Ascending aorta (tissue), 2 donors: Measurements from ENCODE around the gene SLITRK3. TPM values are rescaled to one million over a fixed set of nuclear protein-coding genes. Genes with fewer than 3 reads are reported as not detected.

Source experiments
- DNase-seq, 2 donors: peaks; one replicate each; pipeline ENCODE4 v3.0.0-alpha.2; 2019; ENCODE audit warnings: low spot score in 2 of 2
- H3K27ac ChIP-seq, 2 donors: fragments of 200-600 bp; sonication (generic); one replicate each; pipeline ENCODE4 v1.5.1; 2016 to 2017; ENCODE audit warnings: mild to moderate bottlenecking in 1 of 2
- H3K27me3 ChIP-seq: fragments of 200-600 bp; sonication (generic); one replicate; pipeline ENCODE4 v1.5.1; 2017
- H3K36me3 ChIP-seq, 2 donors: fragments of 200-600 bp; sonication (generic); one replicate each; pipeline ENCODE4 v1.5.1; 2016
- H3K4me1 ChIP-seq, 2 donors: fragments of 200-600 bp; sonication (generic); one replicate each; pipeline ENCODE4 v1.5.1; 2016 to 2017; ENCODE audit warnings: mild to moderate bottlenecking in 1 of 2
- H3K4me3 ChIP-seq, 2 donors: fragments of 200-600 bp; sonication (generic); one replicate each; pipeline ENCODE4 v1.5.1; 2016 to 2017; ENCODE audit warnings: mild to moderate bottlenecking in 1 of 2
- H3K9me3 ChIP-seq, 2 donors: fragments of 200-600 bp; sonication (generic); one replicate each; pipeline ENCODE4 v1.5.1; 2016
- intact Hi-C: fragments of 100-400 bp; cut with DNase I; formaldehyde crosslinking; loops from one replicate; pipeline ENCODE4 v1.15.1; 2023
- total RNA-seq: library from RNA; depleted of rRNA; stranded (reverse); fragments of >200 nt; gene quantifications from one replicate; pipeline ENCODE4 v1.1.0, GENCODE V29; 2016
- TF ChIP-seq, protein P1 (sequence below), 3 experiments: fragments of 200-600 bp in 2 of 3; fragments of 450-650 bp in 1 of 3; sonication (generic) in 2 of 3; IDR thresholded peaks; one replicate each; pipeline ENCODE4 v1.5.1; 2016 to 2019; ENCODE audit warnings: antibody characterized with exemption in 3 of 3, mild to moderate bottlenecking in 1 of 3, moderate library complexity in 1 of 3

SLITRK3 gene
- total RNA-seq, 1 donor from 2014 or later: not detected

DNA sequence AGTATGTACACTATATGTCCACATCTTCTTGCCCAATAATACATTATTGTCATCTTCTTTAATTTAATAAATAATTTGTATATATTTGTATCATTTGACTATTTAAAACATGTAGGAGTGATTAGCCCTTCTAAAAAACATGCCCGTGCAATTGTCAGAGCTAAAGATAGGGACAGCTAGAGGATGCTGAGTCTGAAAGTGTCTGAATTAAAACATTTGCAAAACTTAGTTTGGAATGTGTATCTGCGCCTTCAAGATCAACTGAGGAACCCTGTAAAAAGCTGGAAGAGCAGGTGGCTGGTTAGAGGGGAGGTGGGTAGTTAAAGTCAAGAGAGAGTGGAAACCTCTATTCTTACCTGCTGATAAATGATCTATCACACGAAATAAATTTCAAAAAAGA lies 4.7 kb downstream of the SLITRK3 start:
- no peak for DNase-seq
- no peak overlapping the region for H3K27ac ChIP-seq
- H3K9me3 ChIP-seq: no peaks in the 10 kb centered on the region
- intact Hi-C loops: no loop called here
- H3K4me1 ChIP-seq: peaks cover 2 to 10% of the 10 kb centered on the region in 2 donors
- peaks cover 3% of the 10 kb centered on the region for H3K27me3 ChIP-seq
- H3K36me3 ChIP-seq: no peaks in the 10 kb centered on the region
- H3K4me3 ChIP-seq: no peak overlapping the region
- TF ChIP-seq, protein P1, sequence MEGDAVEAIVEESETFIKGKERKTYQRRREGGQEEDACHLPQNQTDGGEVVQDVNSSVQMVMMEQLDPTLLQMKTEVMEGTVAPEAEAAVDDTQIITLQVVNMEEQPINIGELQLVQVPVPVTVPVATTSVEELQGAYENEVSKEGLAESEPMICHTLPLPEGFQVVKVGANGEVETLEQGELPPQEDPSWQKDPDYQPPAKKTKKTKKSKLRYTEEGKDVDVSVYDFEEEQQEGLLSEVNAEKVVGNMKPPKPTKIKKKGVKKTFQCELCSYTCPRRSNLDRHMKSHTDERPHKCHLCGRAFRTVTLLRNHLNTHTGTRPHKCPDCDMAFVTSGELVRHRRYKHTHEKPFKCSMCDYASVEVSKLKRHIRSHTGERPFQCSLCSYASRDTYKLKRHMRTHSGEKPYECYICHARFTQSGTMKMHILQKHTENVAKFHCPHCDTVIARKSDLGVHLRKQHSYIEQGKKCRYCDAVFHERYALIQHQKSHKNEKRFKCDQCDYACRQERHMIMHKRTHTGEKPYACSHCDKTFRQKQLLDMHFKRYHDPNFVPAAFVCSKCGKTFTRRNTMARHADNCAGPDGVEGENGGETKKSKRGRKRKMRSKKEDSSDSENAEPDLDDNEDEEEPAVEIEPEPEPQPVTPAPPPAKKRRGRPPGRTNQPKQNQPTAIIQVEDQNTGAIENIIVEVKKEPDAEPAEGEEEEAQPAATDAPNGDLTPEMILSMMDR (IDR thresholded peaks at IDR 0.05): no peak

DNA sequence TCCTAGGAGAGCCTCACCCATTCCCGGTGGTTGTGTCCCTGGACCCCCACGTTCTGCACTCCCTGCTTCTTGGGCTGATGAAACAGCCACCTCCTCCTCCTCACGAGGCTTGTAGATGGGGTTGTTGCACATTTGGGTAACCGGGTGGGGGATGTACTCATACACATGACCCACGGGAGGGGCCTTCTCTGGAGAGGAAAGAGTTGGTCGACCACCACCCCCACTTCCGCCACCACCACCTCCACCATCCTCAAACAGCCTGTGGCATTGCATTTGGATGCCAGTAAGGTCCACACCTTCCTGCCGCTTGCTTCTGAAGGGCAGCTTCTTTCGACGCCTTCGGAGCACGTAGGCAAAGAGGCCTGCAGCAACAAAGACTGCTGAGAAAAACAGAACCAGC lies 7.7 kb downstream of the SLITRK3 start:
- no peak overlapping the region for H3K27ac ChIP-seq
- intact Hi-C loops: no loop called here
- no peak for DNase-seq
- no peaks in the 10 kb centered on the region for H3K4me1 ChIP-seq
- H3K36me3 ChIP-seq: no peaks in the 10 kb centered on the region
- H3K4me3 ChIP-seq: no peak overlapping the region
- TF ChIP-seq, protein P1 (IDR thresholded peaks at IDR 0.05): no peak
- no peaks in the 10 kb centered on the region for H3K9me3 ChIP-seq
- peaks cover 3% of the 10 kb centered on the region for H3K27me3 ChIP-seq

DNA sequence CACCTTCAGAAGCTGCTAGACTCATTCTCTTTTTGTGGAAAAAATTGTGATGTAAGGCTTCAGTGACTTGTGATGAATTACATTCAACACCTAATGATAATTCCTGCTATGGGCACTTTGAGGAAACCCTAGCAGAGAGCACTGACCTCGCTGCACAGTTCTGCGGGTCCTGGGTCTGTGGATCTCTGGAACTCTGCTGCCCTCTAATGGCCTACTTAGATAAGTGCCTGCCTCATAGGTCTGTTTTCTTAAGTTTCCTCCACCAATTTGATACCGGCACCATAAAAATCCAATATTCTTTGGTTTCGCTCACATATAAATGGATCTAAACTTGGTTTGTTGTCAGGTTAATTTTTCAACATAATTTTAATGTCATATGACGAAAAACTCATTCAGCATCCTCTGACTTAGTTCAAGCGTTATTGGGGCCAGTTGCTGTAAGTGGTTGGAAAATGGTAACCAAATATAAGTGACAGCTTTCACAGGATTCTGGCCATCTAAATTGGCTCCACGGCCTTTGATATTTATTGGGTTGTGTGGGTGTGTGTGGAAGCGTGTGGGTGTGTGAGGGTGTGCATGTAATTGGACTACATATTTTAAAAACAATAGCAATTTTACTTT lies 10.4 kb downstream of the SLITRK3 start:
- intact Hi-C loops: no loop called here

DNA sequence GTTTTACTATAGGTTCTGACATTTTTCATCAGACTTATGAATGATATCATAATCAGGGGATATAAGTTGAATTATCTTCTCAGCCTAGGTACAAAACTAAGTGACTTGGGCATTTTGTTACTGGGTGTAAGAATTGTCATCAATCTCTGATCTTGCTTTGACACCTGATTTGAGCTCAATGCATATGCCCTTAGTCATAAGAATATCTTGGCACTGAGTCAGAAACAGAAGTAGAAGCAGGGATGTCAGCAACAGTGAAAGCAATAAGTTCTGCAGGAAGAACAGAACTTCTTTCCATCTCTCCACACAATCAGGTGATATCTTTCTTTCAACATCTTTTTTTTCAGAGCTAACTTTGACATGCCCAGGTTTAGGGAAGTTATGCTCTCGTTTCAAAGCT lies 14.6 kb downstream of the SLITRK3 start:
- Histone ChIP-seq H3K27me3 (no peaks in the 10 kb centered on the region), H3K36me3 (no peaks in the 10 kb centered on the region), H3K4me1 (no peaks in the 10 kb centered on the region), H3K27ac (no peak overlapping the region), H3K4me3 (no peak overlapping the region), H3K9me3 (no peaks in the 10 kb centered on the region)
- intact Hi-C loops: no loop called here
- TF ChIP-seq, protein P1 (IDR thresholded peaks at IDR 0.05): no peak
- DNase-seq: no peak

More for the DNA sequence above, 10.4 kb downstream of the SLITRK3 start:
- H3K27me3 ChIP-seq: no peaks in the 10 kb centered on the region
- no peaks in the 10 kb centered on the region for H3K36me3 ChIP-seq
- no peak overlapping the region for H3K4me3 ChIP-seq
- no peak for DNase-seq
- no peaks in the 10 kb centered on the region for H3K4me1 ChIP-seq
- H3K9me3 ChIP-seq: no peaks in the 10 kb centered on the region
- TF ChIP-seq, protein P1 (IDR thresholded peaks at IDR 0.05): peak in 2 of 3 experiments; percentile 50 to 77
- no peak overlapping the region for H3K27ac ChIP-seq

DNA sequence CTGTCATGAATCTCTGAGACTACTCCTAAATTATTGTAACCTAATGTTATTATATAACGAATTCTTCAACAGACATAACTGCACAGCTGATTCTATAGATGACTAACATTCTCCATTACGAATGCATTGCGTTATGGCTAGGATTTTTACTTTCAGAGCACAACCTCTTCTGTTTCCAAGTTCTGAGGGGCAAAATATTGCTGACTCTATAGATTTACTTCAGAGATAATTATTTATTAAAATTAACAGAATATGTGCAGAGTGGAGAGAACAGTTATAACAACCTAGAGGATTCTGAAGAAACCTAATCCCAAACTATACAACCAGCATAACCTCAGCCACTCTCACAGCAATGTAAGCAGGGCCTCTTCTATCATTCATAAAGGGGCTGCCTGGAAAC lies 25.9 kb downstream of the SLITRK3 start:
- no peak for DNase-seq
- H3K4me1 ChIP-seq: no peaks in the 10 kb centered on the region
- H3K4me3 ChIP-seq: no peak overlapping the region
- intact Hi-C loops: no loop called here
- TF ChIP-seq, protein P1 (IDR thresholded peaks at IDR 0.05): no peak
- no peaks in the 10 kb centered on the region for H3K27me3 ChIP-seq
- no peaks in the 10 kb centered on the region for H3K9me3 ChIP-seq
- H3K36me3 ChIP-seq: no peaks in the 10 kb centered on the region
- H3K27ac ChIP-seq: no peak overlapping the region

DNA sequence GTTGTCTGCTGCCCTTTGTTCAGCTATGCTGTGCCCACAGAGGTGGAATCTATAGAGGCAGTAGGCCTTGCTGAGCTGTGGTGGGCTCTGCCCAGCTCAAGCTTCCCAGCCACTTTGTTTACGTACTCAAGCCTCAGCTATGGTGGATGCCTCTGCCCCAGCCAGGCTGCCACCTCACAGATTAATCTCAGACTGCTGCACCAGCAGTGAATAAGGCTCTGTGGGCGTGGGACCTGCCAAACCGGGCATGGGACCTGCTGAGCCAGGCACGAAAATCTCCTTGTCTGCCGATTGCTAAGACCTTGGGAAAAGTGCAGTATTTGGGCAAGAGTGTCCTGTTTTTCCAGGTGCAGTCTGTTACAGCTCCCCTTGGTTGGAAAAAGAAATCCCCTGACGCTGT lies 26.8 kb downstream of the SLITRK3 start:
- no peak overlapping the region for H3K4me3 ChIP-seq
- H3K36me3 ChIP-seq: no peaks in the 10 kb centered on the region
- DNase-seq: no peak
- no peaks in the 10 kb centered on the region for H3K4me1 ChIP-seq
- H3K9me3 ChIP-seq: no peaks in the 10 kb centered on the region
- H3K27me3 ChIP-seq: no peaks in the 10 kb centered on the region
- H3K27ac ChIP-seq: no peak overlapping the region
- TF ChIP-seq, protein P1 (IDR thresholded peaks at IDR 0.05): no peak
- intact Hi-C loops: no loop called here
